22Rv1 (cell line): Measurements from ENCODE around the gene PSMB2.

Source experiments
- H3K27ac ChIP-seq: fragments of 450-650 bp; 2 replicates; pipeline ENCODE4 v1.5.1; 2017
- ZFX ChIP-seq: fragments of 450-650 bp; IDR thresholded peaks from 2 replicates; pipeline ENCODE4 v1.6.1; 2017; ENCODE audit warnings: antibody characterized with exemption, borderline replicate concordance
- TF ChIP-seq, protein P1 (sequence below): fragments of 450-650 bp; IDR thresholded peaks from 2 replicates; pipeline ENCODE4 v1.5.1; 2017; ENCODE audit warnings: mild to moderate bottlenecking

Gene PSMB2

DNA sequence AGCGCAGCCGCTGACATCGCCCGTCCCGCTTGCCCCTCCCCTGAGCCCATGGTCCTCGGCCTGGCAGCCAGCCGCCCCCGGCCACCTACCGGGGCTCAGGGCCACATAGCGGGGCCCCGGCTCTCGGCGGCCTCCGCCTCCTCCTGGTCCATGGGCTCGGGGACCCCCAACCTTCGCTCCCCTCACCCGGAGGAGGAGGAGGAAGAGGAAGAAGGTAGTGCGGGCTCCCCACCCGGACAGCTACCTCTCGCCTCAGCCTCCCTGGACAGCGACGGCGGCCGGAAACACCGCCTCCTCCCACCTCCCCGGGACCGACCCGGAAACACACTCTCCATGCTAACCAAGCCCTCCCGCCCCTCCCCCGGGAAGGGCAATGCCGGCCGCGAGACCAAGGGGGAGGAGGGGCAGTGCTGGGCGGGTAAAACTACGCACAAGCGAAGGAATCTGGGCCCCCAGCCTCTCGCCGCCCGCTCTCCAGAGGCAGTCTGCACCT lies 84.2 kb downstream of the PSMB2 start, which contains the start of gene KIAA0319L:
Gene KIAA0319L (minus strand): TSS at position 286 of the 493 bp plus-strand sequence. CDS start 2,912 bp downstream, outside the sequence.
- TF ChIP-seq, protein P1, sequence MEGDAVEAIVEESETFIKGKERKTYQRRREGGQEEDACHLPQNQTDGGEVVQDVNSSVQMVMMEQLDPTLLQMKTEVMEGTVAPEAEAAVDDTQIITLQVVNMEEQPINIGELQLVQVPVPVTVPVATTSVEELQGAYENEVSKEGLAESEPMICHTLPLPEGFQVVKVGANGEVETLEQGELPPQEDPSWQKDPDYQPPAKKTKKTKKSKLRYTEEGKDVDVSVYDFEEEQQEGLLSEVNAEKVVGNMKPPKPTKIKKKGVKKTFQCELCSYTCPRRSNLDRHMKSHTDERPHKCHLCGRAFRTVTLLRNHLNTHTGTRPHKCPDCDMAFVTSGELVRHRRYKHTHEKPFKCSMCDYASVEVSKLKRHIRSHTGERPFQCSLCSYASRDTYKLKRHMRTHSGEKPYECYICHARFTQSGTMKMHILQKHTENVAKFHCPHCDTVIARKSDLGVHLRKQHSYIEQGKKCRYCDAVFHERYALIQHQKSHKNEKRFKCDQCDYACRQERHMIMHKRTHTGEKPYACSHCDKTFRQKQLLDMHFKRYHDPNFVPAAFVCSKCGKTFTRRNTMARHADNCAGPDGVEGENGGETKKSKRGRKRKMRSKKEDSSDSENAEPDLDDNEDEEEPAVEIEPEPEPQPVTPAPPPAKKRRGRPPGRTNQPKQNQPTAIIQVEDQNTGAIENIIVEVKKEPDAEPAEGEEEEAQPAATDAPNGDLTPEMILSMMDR: no peak
- no peak for TF ChIP-seq ZFX
- peak within 1 kb of the TSS; percentile 90 for H3K27ac ChIP-seq

DNA sequence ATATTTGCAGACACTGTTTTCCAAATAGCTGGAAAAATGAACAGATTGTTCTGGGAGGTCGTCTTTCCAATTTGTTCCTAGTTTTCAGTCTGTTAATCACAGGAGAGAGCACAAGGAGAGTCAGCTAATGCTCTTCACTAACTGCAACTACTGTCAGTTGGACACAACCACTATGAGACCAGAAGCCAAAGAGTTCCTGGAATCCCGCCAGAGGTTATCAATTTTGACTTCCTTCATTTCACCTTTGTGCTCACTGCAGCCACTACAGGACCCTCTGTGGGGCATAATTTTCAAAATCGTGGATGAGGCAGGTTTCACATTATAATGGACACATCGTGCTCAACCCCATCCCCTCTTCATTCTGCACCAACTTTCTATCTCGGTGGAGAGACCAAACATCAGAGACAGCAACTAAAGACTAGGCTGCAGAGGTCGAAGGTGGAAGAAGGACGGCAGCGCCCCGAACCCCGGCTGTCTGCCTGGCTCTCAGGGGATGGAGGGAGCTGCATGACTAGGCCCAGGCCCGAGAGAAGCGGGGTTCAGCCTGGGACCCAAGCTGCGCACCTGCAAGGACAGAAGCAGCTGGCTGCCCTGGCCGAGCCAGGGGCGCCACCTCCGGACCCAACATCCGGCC lies 84.7 kb downstream of the PSMB2 start:
- TF ChIP-seq ZFX: no peak
- TF ChIP-seq, protein P1: no peak
- peak overlapping the region; percentile 90 for H3K27ac ChIP-seq

DNA sequence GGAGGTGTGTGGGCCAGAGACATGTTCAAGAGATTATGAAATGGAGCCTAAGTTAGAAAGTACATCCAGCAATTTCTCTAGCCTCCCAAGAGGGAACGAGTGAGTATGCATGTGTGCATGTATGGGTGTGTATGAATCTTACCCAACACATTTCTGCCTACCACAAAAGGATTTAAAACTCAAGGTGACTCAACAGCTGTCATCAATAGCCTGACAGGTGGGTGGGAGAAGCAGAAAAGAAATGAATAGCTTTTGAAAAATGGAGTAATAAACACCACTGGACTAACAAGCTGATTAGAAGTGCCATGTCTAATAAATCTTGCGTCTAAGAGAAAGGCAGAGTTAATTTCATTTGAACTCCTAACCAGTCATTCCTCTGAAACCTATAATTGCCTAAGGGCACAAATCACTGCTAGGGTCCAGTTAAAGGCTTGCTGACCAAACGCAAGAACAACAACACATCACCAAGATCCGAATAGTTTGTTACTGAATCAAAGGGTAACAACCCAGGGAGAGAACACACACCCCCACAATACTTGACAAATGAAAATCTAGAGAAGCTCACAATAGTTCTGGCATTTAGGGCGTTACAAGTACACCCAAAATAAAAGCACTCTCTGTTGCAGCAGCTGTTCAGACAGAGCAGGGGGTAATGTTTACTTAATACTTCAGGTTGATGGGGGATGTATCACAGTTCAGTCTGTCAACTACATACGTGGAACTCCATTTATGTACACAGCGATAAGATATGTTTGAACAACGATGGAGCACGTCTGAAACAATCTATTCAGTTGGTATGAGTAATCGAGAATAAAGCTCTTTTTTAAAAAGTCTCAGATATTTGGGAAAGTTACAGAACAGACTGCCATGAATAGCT lies 85.5 kb downstream of the PSMB2 start:
- no peak for TF ChIP-seq ZFX
- TF ChIP-seq, protein P1: no peak
- H3K27ac ChIP-seq: peak overlapping the region; percentile 90

DNA sequence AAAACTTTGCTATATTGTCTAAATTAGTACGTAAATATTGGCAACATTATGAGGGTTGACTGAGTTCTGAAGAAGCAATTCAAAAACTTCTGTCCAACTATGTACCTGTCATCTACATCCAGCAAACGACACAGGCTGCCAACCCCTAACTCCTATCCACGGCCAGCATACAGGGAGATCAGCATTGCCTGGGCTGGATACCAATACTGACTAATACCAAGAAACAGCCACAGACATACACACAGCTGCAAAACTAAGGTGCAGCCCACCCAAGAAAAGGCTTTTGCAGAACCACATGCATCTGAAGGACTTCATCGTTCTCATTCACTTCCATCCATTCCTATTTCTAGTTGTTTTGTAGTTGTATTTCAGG lies 86.1 kb downstream of the PSMB2 start:
- no peak for TF ChIP-seq ZFX
- TF ChIP-seq, protein P1: no peak
- peak overlapping the region; percentile 90 for H3K27ac ChIP-seq

DNA sequence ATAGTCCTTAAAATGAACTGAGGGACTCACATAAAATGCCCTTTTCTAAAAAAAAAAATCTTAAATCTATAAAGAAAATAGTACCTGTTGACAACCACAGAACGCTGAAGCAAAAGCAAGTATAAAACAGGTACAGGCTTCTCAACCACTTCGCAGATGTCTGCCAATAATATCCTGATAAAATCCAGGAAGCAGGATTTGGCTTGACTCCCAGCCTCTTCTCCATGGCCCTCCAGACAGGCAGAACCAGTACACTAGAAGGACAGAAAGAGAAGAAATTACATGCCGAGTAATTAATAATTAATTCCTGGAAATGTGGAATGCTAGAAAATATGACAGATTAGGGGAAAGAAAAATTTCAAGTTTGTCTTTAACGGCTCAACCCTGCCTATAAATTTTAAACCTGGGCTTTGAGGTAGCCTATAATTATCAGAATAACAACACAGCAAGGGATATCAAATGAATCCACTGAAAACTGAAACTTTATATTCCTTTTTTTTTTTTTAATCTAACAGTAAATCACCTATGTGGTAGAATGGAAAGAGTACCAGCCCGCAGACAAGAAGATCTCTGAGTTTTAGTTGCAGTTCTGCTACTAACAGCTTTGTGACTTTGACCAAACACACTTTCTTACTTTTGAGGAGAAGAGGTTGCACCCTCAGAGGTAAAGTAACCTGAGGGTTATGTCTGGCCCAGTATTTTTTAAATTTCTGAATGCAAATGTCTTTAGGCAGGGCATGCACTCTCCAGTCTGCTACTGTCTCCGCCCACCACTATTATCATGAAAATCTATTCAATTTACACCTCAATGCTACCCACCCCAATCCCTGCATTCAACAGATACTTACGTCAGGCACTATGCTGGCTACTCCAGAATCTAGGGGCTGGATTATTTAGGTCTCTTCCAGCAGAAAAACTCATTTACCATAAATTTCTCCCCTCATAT lies 86.8 kb downstream of the PSMB2 start:
- peak overlapping the region; percentile 90 for H3K27ac ChIP-seq
- TF ChIP-seq, protein P1: no peak
- no peak for TF ChIP-seq ZFX

DNA sequence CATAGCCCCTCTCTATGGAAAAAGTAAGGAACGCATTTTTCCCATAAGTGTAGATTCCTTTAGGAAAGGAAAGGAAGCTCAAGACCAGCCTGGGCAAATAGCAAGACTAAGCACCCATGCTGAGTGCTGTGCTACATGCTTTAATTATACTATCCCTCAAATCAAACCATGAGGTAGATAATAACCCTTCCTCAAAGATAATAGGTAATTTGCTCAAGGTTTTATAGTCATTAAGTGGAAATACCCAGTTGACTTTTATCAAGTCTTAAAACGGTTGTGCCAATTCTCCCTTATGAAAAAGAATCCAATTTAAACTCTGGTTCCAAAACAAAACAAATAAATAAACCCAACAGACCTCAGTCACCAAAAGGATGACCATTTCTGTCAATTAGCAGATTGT lies 87.5 kb downstream of the PSMB2 start:
- H3K27ac ChIP-seq: peak overlapping the region; percentile 90
- TF ChIP-seq, protein P1: no peak
- no peak for TF ChIP-seq ZFX
